NT2/D1 (cell line): ENCODE measurements around the gene ZNF723.
"Not testable (repeated sequence)": the region's sequence is repeated elsewhere in the genome, so short reads cannot be mapped to it uniquely, and the experiment has no call there.

ENCODE experiments used
- DNase-seq: peaks from one replicate; pipeline ENCODE4 v3.0.0-alpha.2; 2011; ENCODE audit warnings: low read depth, low spot score
- H3K27me3 ChIP-seq: 2 replicates; pipeline ENCODE4 v1.6.0; 2011; ENCODE audit warnings: mild to moderate bottlenecking; ENCODE audit not compliant: insufficient read length, insufficient read depth
- H3K36me3 ChIP-seq: 2 replicates; pipeline ENCODE4 v1.6.1; 2011; ENCODE audit warnings: mild to moderate bottlenecking, low read length, mixed read lengths; ENCODE audit not compliant: insufficient read depth, insufficient read length
- H3K4me1 ChIP-seq: 2 replicates; pipeline ENCODE4 v1.5.1; 2011; ENCODE audit not compliant: insufficient read depth, insufficient read length
- H3K4me3 ChIP-seq: 2 replicates; pipeline ENCODE4 v1.5.1; 2011; ENCODE audit warnings: low read depth; ENCODE audit not compliant: insufficient read length
- H3K9ac ChIP-seq: 2 replicates; pipeline ENCODE4 v1.6.0; 2011; ENCODE audit warnings: low read depth; ENCODE audit not compliant: insufficient read length
- H3K9me3 ChIP-seq: 2 replicates; pipeline ENCODE4 v1.5.1; 2011; ENCODE audit warnings: mild to moderate bottlenecking, low read length; ENCODE audit not compliant: insufficient read depth
- SUZ12 ChIP-seq: IDR thresholded peaks from 2 replicates; pipeline ENCODE4 v1.6.1; 2011; ENCODE audit not compliant: insufficient read length, insufficient read depth; ENCODE audit errors: extremely low read depth
- YY1 ChIP-seq: IDR thresholded peaks from 2 replicates; pipeline ENCODE4 v1.6.1; 2011; ENCODE audit not compliant: insufficient read length, insufficient read depth
- ZNF274 ChIP-seq: IDR thresholded peaks from 2 replicates; pipeline ENCODE4 v1.6.1; 2011; ENCODE audit warnings: mild to moderate bottlenecking, low read depth, low read length

ZNF723 gene

GRCh38 chr19:22832031-22832762 is at the start of gene ZNF723:
ZNF723 (plus strand) TSS chr19:22832291; CDS start chr19:22832380, 89 bp downstream.
- Histone ChIP-seq H3K4me1 (no peaks in the 10 kb centered on the region), H3K9ac (no peak within 1 kb of the TSS), H3K9me3 (no peaks in the 10 kb centered on the region; the same call in 1 of the 2 replicates), H3K4me3 (no peak within 1 kb of the TSS), H3K27me3 (no peaks in the 10 kb centered on the region), H3K36me3 (no peaks in the 10 kb centered on the region)
- no peak for DNase-seq
- TF ChIP-seq ZNF274 (no peak), YY1 (no peak), SUZ12 (no peak)

DNA sequence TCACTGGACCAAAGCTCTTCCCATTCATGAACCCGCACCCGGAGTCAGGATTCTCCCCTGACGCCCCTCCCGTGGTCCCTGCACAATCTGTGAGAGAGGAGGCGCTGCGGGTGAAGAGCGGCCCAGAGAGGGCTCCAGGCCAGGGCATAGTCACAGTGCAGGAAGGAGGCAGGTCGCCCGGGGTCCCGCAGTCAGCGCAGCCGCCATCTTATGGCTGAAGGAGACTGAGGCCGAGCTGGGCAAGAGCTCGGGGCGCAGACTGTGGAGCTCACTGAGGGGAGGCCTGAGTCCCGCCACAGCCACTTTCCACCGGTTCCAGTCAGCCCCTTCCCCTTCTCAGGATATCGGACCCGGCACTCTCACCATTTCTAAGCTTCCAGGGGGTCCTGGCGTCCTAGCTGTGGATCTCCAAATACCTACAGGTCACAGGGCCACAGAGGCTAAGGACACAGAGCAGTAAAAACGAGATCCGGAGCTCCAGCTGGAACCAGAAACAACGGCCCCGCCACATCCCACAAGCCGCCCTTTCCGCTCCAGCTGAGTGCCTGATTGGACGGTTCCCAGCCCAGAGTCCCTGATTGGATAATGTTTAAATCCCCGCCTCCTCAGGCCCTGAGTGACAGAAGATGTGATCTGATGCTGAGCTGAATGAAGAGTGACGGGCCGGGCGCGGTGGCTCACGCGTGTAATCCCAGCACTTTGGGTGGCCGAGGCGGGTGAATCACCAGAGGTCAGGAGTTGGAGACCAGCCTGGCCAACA is 48.3 kb upstream of the ZNF723 start, which contains the start of gene ZNF99:
ZNF99 (minus strand) TSS at position 501 of the 760 bp plus-strand sequence; CDS start at position 366, 135 bp downstream.
- H3K27me3 ChIP-seq = no peaks in the 10 kb centered on the region
- DNase-seq = peak; percentile 50
- TF ChIP-seq SUZ12 (no peak), ZNF274 (no peak), YY1 (no peak)
- H3K4me1 ChIP-seq = no peaks in the 10 kb centered on the region
- peak within 1 kb of the TSS; percentile 58 for H3K9ac ChIP-seq
- peaks cover 4% of the 10 kb centered on the region for H3K36me3 ChIP-seq
- no peaks in the 10 kb centered on the region for H3K9me3 ChIP-seq
- H3K4me3 ChIP-seq = peak within 1 kb of the TSS; percentile 60

- not testable (repeated sequence) for H3K36me3 ChIP-seq, H3K4me3 ChIP-seq, H3K9ac ChIP-seq, H3K4me1 ChIP-seq, DNase-seq, H3K9me3 ChIP-seq, H3K27me3 ChIP-seq
Measured at GRCh38 chr19:22792863-22793262, 39.2 kb upstream of the ZNF723 start.

GRCh38 chr19:22797040-22797439 is 35.1 kb upstream of the ZNF723 start:
- Histone ChIP-seq H3K36me3 (no peaks in the 10 kb centered on the region), H3K4me3 (no peak overlapping the region), H3K9me3 (peaks cover 7% of the 10 kb centered on the region; the same call in 1 of the 2 replicates), H3K27me3 (no peaks in the 10 kb centered on the region), H3K9ac (no peak overlapping the region), H3K4me1 (peaks cover 1% of the 10 kb centered on the region)
- DNase-seq = peak; percentile 73
- TF ChIP-seq SUZ12 (no peak), YY1 (no peak), ZNF274 (no peak)

GRCh38 chr19:22806418-22806817 is 25.7 kb upstream of the ZNF723 start:
- Histone ChIP-seq H3K9me3 (no peaks in the 10 kb centered on the region; the same call in 1 of the 2 replicates), H3K9ac (no peak overlapping the region), H3K4me3 (no peak overlapping the region), H3K4me1 (peaks cover 5% of the 10 kb centered on the region), H3K36me3 (no peaks in the 10 kb centered on the region), H3K27me3 (no peaks in the 10 kb centered on the region)
- DNase-seq = no peak
- TF ChIP-seq SUZ12 (no peak), ZNF274 (no peak), YY1 (no peak)

DNA sequence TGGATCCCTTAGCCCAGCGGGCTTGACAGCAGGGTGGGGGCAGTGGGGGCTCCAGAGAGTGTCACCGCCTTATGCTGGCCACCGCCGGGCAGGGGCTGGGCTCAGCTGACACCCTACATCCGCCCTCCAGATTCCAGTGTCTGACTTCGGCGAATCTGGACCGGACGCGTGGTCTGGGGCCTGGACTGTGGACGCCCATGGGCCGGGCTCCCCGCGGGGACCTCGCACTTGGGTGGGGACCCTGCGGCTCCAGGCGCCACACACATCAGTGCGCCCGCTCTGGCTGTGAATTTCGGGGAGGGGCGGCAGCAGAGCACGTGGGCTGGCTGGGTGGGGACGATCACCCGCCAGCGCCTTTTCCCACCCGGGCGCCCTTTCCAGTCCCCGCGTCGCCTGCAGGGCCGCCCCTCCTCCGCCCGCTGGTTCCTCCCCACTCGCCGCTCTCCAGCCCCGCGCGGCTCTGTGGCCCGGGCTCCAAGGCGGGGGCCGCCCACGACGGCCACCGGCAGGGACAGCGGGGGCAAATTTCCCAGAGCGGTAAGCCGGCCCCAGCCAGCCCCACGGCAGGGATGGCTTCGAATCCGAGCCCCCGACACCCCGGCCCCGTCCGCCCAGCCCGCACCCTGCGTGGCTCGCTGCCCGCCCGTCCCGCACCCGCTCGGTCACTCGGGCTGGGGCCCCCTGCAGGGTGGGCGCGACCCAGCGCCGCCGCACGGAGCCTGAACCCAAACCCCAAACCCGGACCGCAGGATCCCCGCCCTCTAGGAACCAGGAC is 24.8 kb upstream of the ZNF723 start:
- H3K4me3 ChIP-seq = no peak overlapping the region
- H3K9me3 ChIP-seq = no peaks in the 10 kb centered on the region
- DNase-seq = no peak
- H3K27me3 ChIP-seq = no peaks in the 10 kb centered on the region
- H3K36me3 ChIP-seq = no peaks in the 10 kb centered on the region
- peaks cover 2% of the 10 kb centered on the region for H3K4me1 ChIP-seq
- H3K9ac ChIP-seq = no peak overlapping the region
- TF ChIP-seq SUZ12 = no peak

- no peak overlapping the region for H3K4me3 ChIP-seq
- TF ChIP-seq YY1 (no peak), ZNF274 (no peak), SUZ12 (no peak)
- H3K9me3 ChIP-seq = no peaks in the 10 kb centered on the region
- no peak overlapping the region for H3K9ac ChIP-seq
- H3K4me1 ChIP-seq = no peaks in the 10 kb centered on the region
- H3K27me3 ChIP-seq = no peaks in the 10 kb centered on the region
- DNase-seq = no peak
- no peaks in the 10 kb centered on the region for H3K36me3 ChIP-seq
Measured at GRCh38 chr19:22814124-22814523, 18.0 kb upstream of the ZNF723 start.
